ENCODE results near the gene MYL5. TPM values are rescaled to one million over a fixed set of nuclear protein-coding genes. Genes with fewer than 3 reads are reported as not detected.
A peak's percentile ranks its signal among the peaks of the same experiment; 100 is the strongest.
"Not testable (repeated sequence)": the region's sequence is repeated elsewhere in the genome, so short reads cannot be mapped to it uniquely, and the experiment has no call there.

Gene MYL5
- total RNA-seq, 1 donor from 2014 or later: 17.8 TPM

DNA sequence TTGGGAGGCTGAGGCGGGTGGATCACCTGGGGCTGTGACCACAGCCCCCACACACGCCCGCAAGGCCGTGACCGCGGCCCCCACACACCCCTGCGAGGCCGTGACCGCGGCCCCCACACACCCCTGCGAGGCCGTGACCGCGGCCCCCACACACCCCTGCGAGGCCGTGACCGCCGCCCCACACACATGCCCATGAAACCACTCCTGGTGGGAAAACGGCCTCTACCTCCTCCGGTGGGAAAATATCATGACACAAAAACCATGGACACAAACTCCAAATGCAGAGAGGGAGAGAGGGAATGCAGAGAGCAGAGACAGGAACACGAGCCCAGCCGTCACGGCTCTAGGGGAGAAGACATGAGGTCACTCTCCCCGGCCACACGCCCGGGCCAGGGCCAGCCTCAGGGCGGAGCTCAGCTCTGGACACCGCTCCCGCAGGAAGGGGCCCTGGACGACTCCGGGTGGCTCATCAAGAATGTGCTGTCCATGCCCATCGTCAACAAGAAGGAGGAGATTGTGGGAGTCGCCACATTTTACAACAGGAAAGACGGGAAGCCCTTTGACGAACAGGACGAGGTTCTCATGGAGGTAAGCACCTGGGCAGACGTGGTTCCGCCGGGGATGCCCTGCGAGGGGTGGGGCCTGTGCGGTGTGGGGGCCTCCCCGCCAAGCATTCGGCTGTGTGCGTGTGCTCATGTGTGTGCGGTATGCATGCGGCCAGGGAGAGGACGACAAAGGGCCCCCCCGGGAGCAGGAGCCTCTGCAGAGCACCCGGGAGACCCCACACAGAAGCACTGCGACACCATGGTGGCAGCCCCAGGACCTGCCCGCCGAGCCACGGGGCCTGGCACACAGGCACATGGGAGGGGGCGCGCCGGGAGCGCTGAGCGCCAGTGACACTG is 17.7 kb upstream of the MYL5 start:
- DNase-seq (ENCODE audit: low spot score): no peak

DNA sequence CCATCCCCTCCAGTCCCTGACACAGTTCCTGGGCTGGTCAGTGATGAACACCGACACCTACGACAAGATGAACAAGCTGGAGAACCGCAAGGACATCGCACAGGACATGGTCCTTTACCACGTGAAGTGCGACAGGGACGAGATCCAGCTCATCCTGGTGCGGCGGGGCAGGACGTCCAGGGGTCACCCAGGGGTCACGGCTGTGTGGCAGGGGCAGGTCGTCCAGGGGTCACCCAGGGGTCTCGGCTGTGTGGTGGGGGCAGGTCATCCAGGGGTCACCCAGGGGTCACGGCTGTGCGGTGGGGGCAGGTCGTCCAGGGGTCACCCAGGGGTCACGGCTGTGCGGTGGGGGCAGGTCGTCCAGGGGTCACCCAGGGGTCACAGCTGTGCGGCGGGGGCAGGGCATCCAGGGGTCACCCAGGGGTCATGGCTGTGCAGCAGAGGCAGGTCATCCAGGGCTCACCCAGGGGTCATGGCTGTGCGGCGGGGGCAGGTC is 17.0 kb upstream of the MYL5 start:
- no peak for DNase-seq (ENCODE audit: low spot score)

DNA sequence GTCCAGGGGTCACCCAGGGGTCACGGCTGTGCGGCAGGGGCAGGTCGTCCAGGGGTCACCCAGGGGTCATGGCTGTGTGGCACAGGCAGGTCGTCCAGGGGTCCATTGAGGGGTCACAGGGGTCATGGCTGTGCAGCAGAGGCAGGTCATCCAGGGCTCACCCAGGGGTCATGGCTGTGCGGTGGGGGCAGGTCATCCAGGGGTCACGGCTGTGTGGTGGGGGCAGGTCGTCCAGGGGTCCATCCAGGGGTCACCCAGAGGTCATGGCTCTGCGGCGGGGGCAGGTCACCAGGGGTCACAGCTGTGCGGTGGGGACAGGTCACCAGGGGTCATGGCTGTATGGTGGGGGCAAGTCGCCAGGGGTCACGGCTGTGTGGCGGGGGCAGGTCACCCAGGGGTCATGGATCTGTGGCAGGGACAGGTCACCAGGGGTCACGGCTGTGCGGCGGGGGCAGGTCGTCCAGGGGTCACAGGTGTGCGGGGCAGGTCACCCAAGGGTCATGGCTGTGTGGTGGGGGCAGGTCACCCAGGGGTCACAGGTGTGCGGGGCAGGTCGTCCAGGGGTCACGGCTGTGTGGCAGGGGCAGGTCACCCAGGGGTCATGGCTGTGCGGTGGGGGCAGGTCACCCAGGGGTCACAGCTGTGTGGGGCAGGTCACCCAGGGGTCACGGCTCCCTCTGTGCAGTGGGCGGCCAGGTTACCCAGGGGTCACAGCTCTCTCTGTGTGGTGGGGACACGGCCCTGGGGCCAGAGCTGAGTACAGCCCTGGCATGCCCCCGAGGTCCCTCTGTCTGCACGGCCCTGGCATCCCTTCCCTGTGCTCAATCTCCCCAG is 16.3 kb upstream of the MYL5 start:
- DNase-seq (ENCODE audit: low spot score): no peak

DNA sequence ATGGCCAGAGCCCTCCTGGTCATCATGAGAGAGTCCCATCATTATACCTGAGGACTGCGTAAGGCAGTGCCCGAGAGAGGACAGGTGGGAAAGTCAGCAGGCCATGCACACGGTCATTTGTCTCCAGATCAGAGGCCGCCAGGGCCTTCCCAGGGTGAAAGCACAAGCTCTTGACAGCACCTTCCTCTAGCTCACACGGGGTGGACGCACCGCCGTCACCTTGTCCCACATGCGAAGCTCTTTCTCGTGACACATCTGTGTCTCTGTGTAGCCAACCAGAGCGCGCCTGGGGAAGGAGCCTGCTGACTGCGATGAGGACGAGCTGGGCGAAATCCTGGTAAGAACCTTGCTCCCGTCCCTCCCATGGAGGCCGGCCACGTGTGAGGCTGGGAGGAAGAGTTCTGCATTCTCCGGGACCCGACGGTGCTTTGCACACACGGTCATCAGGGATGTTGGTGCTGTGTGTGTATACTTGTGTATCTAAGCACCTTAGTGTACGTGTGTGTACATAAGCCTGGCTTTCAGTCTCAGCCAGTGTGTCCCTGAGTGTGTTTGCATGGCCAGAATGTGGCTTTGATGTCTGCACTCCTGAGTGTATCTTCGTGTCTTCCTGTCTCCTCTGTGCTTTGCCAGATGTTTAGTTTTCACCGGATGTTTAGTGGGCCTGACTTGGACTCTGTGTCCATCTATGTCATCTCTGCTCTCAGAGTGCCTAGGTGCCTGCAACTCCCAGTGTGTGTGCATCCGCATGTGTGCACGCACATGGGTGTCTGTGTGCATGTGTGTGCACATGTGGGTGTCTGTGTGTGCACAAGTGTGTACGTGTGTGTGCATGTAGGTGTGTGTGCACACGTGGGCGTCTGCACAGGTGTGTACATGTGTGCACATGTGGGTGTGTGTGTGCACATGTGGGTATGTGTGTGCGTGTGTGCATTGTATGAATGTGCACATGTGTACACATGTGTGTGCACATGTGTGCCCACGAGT is 15.4 kb upstream of the MYL5 start:
- no peak for DNase-seq (ENCODE audit: low spot score)

DNA sequence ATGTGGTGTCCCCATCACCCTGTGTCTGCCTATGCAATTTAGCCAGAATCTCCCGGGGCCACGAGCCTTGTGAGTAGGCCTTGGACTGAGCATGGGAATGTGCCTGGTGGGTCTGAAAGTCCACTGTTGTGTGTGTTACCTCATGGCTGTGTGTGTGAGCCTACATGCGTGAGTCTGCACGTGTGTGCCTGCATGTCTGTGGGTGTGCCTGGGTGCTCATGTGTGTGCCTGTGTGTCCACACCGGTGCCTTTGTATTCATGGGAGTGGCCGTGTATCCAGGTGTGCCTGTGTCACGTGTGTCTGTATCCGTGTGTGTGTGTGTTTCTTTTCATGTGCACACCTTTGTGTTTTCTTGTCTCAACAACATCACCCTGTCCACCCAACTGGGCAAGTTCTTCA is 14.5 kb upstream of the MYL5 start:
- DNase-seq (ENCODE audit: low spot score): no peak

DNA sequence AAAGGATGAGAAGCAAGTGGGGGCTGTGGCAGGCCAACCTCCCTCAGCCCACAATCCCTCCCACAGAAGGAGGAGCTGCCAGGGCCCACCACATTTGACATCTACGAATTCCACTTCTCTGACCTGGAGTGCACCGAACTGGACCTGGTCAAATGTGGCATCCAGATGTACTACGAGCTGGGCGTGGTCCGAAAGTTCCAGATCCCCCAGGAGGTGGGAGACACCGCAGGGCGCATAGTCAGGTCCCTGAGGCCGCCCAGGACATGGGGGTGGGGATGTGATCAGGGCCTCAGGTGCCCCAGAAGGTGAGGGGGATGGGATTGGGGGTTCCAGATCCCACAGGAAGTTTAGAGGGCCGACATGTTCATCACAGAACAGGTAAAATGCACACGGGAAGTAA is 13.9 kb upstream of the MYL5 start:
- DNase-seq (ENCODE audit: low spot score): no peak

DNA sequence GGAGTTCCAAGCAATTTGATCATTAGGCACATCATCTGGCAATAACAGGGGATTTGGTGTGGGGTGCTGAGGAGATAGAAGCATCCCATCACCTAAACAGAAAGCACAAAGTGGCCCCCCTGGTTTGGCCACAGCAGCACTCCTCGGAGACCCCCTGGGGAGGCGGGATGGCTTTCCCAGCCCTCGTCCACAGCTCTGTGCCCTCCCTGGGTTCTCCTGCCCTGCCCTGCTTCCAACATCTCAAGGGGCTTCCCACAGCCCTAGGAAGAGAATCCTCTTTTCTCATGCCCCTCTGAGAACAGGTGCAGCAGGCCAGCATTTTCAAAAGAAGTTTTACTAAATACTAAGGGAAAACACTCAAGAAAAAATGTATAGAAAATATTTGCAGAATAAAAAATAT is 13.1 kb upstream of the MYL5 start:
- DNase-seq (ENCODE audit: low spot score): no peak

DNA sequence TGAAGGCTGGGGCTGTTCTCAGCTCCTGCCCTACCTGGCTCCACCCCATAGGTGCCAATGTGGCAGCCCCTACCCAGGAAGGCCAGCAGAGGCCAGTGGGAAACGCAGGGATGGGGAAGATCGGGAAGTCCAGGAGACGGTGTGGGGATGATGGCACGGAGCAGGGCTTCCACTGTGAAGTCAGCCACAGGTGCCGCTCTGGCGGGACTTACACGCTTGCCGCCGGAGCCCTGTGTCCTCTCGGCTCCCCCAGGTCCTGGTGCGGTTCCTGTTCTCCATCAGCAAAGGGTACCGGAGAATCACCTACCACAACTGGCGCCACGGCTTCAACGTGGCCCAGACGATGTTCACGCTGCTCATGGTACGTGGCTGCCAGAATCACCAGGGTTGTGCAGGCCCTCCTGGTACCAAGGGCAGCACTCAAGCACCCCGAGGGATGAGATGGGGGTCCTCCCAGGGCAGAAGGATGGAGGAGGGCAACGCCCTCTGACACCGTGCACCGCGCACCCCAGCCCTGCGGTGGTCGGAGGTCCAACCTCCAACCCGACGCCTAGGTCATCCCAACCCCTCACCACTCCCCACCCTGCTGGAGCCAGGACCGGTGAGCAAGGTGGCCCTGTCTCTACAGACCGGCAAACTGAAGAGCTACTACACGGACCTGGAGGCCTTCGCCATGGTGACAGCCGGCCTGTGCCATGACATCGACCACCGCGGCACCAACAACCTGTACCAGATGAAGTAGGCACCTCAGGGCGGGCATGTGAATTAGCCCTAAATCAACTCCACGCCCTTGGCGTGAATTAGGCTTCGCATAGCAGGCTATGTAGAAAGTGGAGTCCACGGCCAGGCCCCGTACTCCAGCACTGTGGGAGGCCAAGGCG is 12.2 kb upstream of the MYL5 start:
- no peak for DNase-seq (ENCODE audit: low spot score)

DNA sequence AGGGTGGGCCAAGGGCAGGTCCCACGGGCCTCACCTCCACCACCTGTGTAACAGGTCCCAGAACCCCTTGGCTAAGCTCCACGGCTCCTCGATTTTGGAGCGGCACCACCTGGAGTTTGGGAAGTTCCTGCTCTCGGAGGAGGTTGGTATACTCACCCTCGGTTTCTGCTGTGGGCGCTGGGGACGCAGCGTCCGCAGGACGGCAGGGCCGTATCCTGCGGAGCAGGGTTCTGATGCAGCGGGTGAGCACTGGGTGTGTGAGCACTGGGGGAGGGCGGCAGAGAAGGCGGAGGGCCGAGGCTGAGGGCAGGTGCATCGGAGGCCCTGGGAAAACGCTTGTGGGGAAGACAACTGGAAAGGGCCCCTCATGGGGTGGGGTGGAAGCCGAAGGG is 11.3 kb upstream of the MYL5 start:
- no peak for DNase-seq (ENCODE audit: low spot score)

DNA sequence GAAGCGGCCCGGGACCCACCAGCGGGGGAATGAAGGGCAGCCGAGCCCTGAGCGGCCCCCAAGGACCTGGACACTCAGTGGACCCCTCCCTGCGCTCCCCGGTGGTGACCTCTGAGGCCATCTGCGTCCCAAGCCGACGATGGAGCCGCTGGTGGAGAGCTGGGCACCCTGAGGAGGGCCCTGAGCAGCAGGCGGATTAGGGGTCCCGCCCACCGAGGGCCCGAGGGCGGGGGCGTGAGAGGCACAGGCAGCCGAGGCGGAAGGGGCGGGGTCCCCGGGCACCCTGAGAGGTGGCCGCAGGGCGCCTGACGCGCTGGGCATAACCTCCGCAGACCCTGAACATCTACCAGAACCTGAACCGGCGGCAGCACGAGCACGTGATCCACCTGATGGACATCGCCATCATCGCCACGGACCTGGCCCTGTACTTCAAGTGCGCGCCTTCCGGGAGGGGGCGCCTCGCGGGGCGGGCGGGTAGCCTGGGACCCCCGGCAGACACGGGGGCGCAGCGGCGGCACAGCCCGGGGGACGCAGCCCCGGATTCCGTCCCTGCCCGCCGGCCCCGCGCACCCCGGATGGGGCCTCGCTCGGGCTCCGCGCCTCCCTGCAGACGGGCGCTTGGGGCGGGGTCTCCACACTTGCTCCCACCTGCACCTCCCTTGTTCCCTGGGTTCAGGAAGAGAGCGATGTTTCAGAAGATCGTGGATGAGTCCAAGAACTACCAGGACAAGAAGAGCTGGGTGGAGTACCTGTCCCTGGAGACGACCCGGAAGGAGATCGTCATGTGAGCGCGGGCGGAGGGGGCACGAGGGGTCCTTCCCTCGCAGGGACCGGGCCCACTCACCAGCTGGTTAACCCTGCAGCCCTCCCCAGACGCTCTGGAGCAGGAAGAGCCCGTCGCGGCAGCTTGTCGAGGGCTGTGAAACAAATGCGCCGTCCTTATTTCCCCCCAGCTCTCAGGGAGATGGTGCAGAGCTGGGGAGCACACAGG is 10.6 kb upstream of the MYL5 start:
- peak; percentile 48 for DNase-seq (ENCODE audit: low spot score)

DNA sequence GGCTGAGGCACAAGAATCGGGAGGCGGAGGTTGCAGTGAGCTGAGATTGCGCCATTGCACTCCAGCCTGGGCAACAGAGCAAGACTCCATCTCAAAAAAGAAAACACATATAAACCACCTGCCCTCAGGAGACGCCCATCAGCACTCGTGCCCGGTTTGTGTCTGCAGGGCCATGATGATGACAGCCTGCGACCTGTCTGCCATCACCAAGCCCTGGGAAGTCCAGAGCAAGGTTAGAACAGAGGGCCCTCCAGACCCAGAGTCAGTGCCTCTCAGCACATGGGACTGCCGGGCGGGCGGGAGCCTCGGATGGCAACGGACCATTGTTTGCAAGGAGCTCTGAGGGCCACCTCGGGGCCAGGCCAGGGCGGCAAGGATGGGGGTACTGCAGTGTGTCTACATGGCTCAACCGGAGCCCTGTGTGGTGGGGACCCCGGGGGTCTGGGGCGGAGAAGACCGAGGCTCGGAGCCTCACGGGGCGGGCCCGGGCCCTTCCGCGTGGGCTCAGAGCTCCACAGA is 9.6 kb upstream of the MYL5 start:
- DNase-seq (ENCODE audit: low spot score): no peak

DNA sequence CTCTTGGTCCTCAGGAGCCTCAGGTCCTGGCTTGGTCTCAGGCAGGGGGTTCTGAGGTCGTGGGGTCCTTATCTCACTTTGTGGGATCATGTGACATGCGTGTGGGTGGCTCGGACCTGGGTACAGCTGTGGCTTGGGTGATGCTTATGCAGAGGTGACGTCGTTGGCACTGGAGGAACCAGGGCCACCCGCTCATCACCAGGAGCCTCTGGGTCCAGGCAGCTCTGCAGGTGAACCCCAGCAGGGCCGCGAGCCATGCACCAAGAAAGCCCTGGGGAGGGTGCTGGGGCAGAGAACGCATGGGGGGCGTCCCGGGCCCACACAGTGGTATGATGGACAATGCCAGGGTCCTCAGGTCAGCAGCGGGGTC is 9.0 kb upstream of the MYL5 start:
- DNase-seq (ENCODE audit: low spot score): no peak

DNA sequence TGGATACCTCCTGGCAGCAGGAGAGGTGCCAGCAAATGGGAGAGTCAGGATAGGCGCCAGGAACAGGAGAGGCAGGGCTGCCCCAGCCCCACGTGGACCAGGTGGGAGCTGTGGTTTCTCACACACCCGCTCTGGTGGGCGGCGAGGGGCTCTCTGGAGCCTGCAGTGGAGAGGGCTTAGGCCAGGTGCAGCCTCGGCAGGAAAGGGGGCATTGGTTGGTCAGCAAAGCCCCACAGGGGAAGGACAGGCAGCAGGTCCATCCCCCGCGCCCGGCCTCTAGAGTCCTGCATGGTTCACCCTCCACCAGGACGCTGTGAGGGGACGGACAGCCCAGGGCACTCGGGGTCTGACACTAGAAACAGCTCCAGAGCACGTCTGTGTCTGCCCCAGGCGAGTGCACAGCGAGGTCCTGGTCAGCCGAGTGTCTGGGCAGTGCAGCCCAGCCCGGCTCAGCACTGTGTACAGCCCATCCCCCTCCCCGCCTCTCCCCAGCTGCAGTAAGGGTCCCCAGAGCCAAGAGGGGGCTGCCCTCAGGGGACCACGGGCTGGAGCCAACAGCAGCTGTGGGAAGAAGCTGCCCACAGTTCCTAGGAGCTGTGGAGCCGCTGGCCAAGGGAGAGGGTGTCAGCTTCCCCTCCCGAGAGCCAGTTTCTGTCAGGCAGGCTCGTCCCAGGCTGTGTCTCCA is 8.4 kb upstream of the MYL5 start:
- no peak for DNase-seq (ENCODE audit: low spot score)

DNA sequence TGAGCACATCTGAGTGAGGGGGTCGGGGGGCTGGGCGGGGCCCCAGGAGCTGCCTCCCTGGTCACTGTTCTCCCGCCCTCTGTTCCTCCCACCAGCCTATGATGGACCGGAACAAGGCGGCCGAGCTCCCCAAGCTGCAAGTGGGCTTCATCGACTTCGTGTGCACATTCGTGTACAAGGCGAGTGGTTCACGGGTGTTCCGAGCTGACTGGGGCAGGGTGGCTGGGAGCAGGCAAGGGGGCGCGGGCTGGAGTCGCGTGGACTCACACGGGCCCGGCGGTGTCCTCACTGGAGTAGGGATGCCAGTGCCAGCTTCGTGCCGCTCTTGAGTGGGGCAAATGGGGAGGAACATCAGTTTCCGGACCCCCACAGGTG is 7.9 kb upstream of the MYL5 start:
- DNase-seq (ENCODE audit: low spot score): no peak

DNA sequence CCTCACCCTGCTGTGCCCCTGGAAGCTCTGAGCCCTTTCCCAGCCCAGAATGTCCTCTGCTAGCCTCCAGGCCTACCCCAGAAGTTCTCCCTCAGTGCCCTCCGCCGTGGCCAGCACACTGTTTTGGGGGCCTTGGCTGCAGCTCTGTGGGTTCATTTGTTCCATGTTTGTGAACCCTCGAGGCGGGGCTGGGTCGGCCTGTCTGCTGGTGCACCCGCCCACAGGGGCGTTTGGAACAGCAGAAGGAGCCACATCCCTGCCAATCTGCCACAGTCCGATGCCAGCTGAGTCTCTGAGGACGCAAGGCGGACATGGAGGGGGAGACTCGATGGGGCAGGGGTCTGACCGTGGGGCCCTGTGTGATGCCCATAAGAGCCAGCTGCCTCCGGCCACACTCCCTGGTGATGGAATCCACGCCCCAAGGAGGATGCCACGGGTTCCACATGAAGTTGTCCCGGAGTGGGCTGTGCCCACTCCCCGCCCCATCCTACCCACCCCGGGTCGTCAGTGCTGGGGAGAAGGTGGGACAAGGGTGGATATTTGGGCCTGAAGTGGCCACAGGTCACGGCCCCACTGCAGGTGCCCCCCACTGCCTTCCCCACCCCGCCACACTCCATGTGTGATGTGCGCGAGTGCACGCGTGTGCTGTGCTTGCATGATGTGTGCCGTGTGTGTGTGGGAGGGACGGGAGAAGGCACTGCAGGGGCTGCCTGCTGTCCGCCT is 7.4 kb upstream of the MYL5 start:
- no peak for DNase-seq (ENCODE audit: low spot score)

DNA sequence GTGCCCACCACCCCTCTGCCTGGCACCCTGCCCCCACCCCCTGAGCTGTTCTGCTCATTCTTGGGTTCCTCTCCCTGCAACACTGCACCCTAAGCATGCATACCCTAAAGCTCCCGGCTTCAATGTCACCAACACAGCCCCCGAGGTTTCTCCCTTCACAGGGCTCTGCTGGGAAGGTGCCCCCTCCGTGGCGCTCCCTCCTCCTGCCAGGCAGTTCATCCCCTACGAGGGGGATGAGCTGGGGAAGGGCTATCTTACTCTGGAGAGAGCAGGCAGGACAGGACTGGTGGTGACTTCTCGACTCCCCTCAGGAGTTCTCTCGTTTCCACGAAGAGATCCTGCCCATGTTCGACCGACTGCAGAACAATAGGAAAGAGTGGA is 6.8 kb upstream of the MYL5 start:
- DNase-seq (ENCODE audit: low spot score): no peak

DNA sequence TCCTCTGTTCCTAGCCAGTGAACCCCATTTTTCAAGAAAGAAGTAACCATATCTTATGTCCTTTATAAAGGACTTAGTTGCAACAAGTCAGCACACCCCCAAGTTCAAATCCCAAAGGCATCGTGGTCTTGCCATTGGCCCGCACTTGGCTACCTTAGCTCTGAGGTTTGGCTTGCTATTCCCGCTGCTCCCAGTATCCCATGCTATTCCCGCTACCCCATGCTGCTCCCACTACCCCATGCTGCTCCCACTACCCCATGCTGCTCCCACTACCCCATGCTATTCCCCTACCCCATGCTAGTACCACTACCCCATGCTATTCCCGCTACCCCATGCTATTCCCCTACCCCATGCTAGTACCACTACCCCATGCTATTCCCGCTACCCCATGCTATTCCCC is 6.1 kb upstream of the MYL5 start:
- DNase-seq (ENCODE audit: low spot score): not testable (repeated sequence)
